Left lung (tissue), 10 donors: ENCODE measurements around the gene TMEM100. TPM values are rescaled to one million over a fixed set of nuclear protein-coding genes. Genes with fewer than 3 reads are reported as not detected.

ENCODE experiments used
- ATAC-seq: fragments of 200-7000 bp; cut with Tn5 transposase; one replicate; pipeline ENCODE4 v1.9.1; 2020; ENCODE audit warnings: moderate library complexity
- DNase-seq, 4 donors: peaks; one replicate each; pipeline ENCODE4 v3.0.0-alpha.2; 2013 to 2020
- H3K27ac ChIP-seq, 2 donors: fragments of 200-600 bp; sonication (generic) in 1 of 2; one replicate each; pipeline versions ENCODE4 v1.5.0 to v1.8.0; 2020 to 2021
- H3K27me3 ChIP-seq, 2 donors: fragments of 200-600 bp; sonication (generic) in 1 of 2; one replicate each; pipeline versions ENCODE4 v1.5.0 to v1.8.0; 2020 to 2021
- H3K36me3 ChIP-seq, 2 donors: fragments of 200-600 bp; sonication (generic) in 1 of 2; one replicate each; pipeline versions ENCODE4 v1.5.0 to v1.8.0; 2020 to 2021
- H3K4me1 ChIP-seq, 2 donors: fragments of 200-600 bp; one replicate each; pipeline ENCODE4 v1.8.0; 2021
- H3K4me3 ChIP-seq, 2 donors: fragments of 200-600 bp; sonication (generic) in 1 of 2; one replicate each; pipeline versions ENCODE4 v1.5.0 to v1.8.0; 2020 to 2021; ENCODE audit warnings: mild to moderate bottlenecking in 1 of 2
- H3K9me3 ChIP-seq, 2 donors: fragments of 200-600 bp; sonication (generic) in 1 of 2; one replicate each; pipeline versions ENCODE4 v1.5.0 to v1.8.0; 2020 to 2021
- CTCF ChIP-seq, 2 donors: fragments of 200-600 bp; sonication (generic) in 1 of 2; IDR thresholded peaks; one replicate each; pipeline versions ENCODE4 v1.5.0 to v1.8.0; 2021; ENCODE audit warnings: antibody characterized with exemption in 2 of 2
- intact Hi-C, 2 donors: fragments of 100-400 bp; cut with DNase I; formaldehyde crosslinking; loops; one replicate each; pipeline versions ENCODE4 v1.11.2 to v1.14.2; 2022
- polyA plus RNA-seq, 6 donors: library from polyadenylated mRNA; unstranded; fragments of 120-200 nt; gene quantifications; one replicate each; pipeline ENCODE4 v1.2.1, GENCODE V29; 2013; ENCODE audit not compliant: insufficient read length in 6 of 6
- total RNA-seq, 2 donors: library from RNA; stranded (reverse); fragmentation: NEBNext Ultra II Directional; extraction: Animal tissue kit (Norgen Biotek cat#: 25700); gene quantifications; one replicate each; pipeline ENCODE4 v1.2.1, GENCODE V29; 2021
- donor health status: DM: no; HTN: yes; CAD: no.
- donor health status: DM: no; HTN: no; CAD: no.

Gene TMEM100
- total and polyA plus RNA-seq, 8 donors: 18.6 to 164 (median 37.0) TPM

- no peak for TF ChIP-seq CTCF (IDR thresholded peaks at IDR 0.05)
- Histone ChIP-seq H3K4me1 (no peaks in the 10 kb centered on the region), H3K27ac (no peak overlapping the region), H3K36me3 (no peaks in the 10 kb centered on the region), H3K9me3 (no peaks in the 10 kb centered on the region), H3K4me3 (no peak overlapping the region), H3K27me3 (peaks cover 0 to 3% of the 10 kb centered on the region in 2 donors)
- DNase-seq (no peak), ATAC-seq (no peak)
- intact Hi-C loops: loop anchor here in 1 of 2 donors (5.0 to 10.0 kb wide), 2 partner anchors 190 to 457 kb away; no protein-coding TSS in a partner anchor
Observed at GRCh38 chr17:55717432-55717831, 5.2 kb downstream of the TMEM100 start.

GRCh38 chr17:55710829-55711496, 11.7 kb downstream of the TMEM100 start:
- intact Hi-C loops: loop anchor here in 1 of 2 donors (10.0 kb wide), 1 partner anchor 464 kb away; no protein-coding TSS in a partner anchor
- Histone ChIP-seq H3K4me3 (no peak overlapping the region), H3K4me1 (peaks cover 0 to 14% of the 10 kb centered on the region in 2 donors), H3K36me3 (no peaks in the 10 kb centered on the region), H3K27me3 (no peaks in the 10 kb centered on the region), H3K27ac (no peak overlapping the region), H3K9me3 (no peaks in the 10 kb centered on the region)
- ATAC-seq (no peak), DNase-seq (no peak)
- no peak for TF ChIP-seq CTCF (IDR thresholded peaks at IDR 0.05)

- Histone ChIP-seq H3K27me3 (no peaks in the 10 kb centered on the region), H3K4me3 (no peak overlapping the region), H3K27ac (no peak overlapping the region), H3K4me1 (peaks cover 0 to 14% of the 10 kb centered on the region in 2 donors), H3K9me3 (no peaks in the 10 kb centered on the region), H3K36me3 (no peaks in the 10 kb centered on the region)
- DNase-seq (no peak), ATAC-seq (peak; percentile 15)
- intact Hi-C loops: loop anchor here in 1 of 2 donors (10.0 kb wide), 1 partner anchor 464 kb away; no protein-coding TSS in a partner anchor
- no peak for TF ChIP-seq CTCF (IDR thresholded peaks at IDR 0.05)
Observed at GRCh38 chr17:55710410-55710809, 12.3 kb downstream of the TMEM100 start.

- H3K36me3 ChIP-seq: no peaks in the 10 kb centered on the region
- peaks cover 0 to 14% of the 10 kb centered on the region in 2 donors for H3K4me1 ChIP-seq
- ATAC-seq: no peak
- H3K27ac ChIP-seq: no peak overlapping the region
- no peaks in the 10 kb centered on the region for H3K27me3 ChIP-seq
- intact Hi-C loops: loop anchor here in 1 of 2 donors (10.0 kb wide), 1 partner anchor 465 kb away; no protein-coding TSS in a partner anchor
- TF ChIP-seq CTCF (IDR thresholded peaks at IDR 0.05): no peak
- no peaks in the 10 kb centered on the region for H3K9me3 ChIP-seq
- H3K4me3 ChIP-seq: no peak overlapping the region
- no peak for DNase-seq
Observed at GRCh38 chr17:55709984-55710383, 12.7 kb downstream of the TMEM100 start.

- TF ChIP-seq CTCF (IDR thresholded peaks at IDR 0.05): no peak
- DNase-seq (no peak), ATAC-seq (no peak)
- H3K27ac ChIP-seq: no peak overlapping the region
- H3K36me3 ChIP-seq: no peaks in the 10 kb centered on the region
- no peaks in the 10 kb centered on the region for H3K27me3 ChIP-seq
- no peak overlapping the region for H3K4me3 ChIP-seq
- intact Hi-C loops: no loop called here
- no peaks in the 10 kb centered on the region for H3K9me3 ChIP-seq
- H3K4me1 ChIP-seq: peaks cover 0 to 14% of the 10 kb centered on the region in 2 donors
Observed at GRCh38 chr17:55709440-55709839, 13.2 kb downstream of the TMEM100 start.
